Measurements from ENCODE around the gene IRAK1.

The IRAK1 gene

DNA sequence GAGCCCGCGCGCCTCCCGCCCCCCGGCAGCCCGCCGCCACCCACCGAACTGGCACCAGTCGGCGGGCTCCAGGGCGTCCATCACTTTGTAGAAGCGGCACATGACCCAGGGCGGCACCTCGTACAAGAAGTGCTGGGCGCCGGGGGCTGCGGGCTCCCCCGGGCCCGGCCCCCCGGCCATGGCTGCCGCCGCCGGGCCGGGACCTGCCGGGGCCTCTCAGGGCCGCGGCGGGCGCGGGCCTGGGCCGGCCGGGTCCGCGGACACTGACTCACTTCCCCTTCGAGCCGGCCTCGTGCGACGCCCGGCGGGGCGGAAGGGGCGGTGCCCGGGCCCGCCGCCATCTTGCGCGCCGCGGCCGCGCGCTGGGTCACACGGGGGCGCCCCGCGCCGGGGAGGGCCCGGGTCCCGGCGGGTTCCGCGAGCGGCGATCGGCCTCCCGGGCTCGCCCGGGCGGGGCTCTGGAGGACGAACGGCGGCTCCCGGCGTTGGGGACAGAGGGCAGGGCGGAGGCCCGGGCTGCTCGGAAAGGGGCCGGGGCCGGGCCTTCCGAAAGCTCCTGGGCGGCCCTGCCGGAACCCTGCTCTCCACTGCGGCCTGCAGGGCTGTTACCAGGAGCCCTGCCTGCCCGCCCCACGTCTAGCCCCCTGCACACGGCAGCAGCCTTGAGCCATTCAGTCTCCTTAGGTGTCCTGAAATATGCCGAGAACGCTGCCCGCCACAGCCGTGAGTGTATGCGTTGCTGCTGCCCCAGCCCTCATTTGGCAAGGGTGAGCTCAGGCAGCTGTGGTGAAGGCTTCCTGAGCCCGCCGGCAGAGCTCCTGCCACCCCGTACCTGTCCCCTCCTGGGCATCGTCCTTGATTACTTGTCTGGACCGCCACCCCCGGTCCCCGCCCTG is at the start of gene IRAK1 (continued):
- TF ChIP-seq, protein P1, sequence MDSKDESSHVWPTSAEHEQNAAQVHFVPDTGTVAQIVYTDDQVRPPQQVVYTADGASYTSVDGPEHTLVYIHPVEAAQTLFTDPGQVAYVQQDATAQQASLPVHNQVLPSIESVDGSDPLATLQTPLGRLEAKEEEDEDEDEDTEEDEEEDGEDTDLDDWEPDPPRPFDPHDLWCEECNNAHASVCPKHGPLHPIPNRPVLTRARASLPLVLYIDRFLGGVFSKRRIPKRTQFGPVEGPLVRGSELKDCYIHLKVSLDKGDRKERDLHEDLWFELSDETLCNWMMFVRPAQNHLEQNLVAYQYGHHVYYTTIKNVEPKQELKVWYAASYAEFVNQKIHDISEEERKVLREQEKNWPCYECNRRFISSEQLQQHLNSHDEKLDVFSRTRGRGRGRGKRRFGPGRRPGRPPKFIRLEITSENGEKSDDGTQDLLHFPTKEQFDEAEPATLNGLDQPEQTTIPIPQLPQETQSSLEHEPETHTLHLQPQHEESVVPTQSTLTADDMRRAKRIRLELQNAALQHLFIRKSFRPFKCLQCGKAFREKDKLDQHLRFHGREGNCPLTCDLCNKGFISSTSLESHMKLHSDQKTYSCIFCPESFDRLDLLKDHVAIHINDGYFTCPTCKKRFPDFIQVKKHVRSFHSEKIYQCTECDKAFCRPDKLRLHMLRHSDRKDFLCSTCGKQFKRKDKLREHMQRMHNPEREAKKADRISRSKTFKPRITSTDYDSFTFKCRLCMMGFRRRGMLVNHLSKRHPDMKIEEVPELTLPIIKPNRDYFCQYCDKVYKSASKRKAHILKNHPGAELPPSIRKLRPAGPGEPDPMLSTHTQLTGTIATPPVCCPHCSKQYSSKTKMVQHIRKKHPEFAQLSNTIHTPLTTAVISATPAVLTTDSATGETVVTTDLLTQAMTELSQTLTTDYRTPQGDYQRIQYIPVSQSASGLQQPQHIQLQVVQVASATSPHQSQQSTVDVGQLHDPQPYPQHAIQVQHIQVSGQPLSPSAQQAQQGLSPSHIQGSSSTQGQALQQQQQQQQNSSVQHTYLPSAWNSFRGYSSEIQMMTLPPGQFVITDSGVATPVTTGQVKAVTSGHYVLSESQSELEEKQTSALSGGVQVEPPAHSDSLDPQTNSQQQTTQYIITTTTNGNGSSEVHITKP (tag by site-specific recombination; IDR thresholded peaks at IDR 0.05) = 0 out of 2 replicates have a peak, but pooled peaks have one; percentile 1
- no peak for TF ChIP-seq ZNF133 (tag by site-specific recombination; IDR thresholded peaks at IDR 0.05)
- TF ChIP-seq SP7 (tag by site-specific recombination; IDR thresholded peaks at IDR 0.05) = 0 out of 2 replicates have a peak, but pooled peaks have one; percentile 18
- TF ChIP-seq ZNF239 (tag by site-specific recombination; IDR thresholded peaks at IDR 0.05) = no peak
- TF ChIP-seq ZNF707 (tag by site-specific recombination; IDR thresholded peaks at IDR 0.05) = no peak
- TF ChIP-seq TRIM28 (IDR thresholded peaks at IDR 0.05; ENCODE audit: borderline replicate concordance, low read length) = no peak
- TF ChIP-seq ZNF501 (tag by site-specific recombination; IDR thresholded peaks at IDR 0.05) = 0 out of 2 replicates have a peak, but pooled peaks have one; percentile 29
- no peak for TF ChIP-seq ZNF664 (tag by site-specific recombination; IDR thresholded peaks at IDR 0.05)
- TF ChIP-seq BCL11B (tag by site-specific recombination; IDR thresholded peaks at IDR 0.05; ENCODE audit: low read depth) = no peak
- no peak for TF ChIP-seq ZNF112 (tag by site-specific recombination; IDR thresholded peaks at IDR 0.05)
- TF ChIP-seq HOXD13 (CRISPR knock-in tag; IDR thresholded peaks at IDR 0.05; ENCODE audit: borderline replicate concordance) = no peak
- TF ChIP-seq GFI1B (tag by site-specific recombination; IDR thresholded peaks at IDR 0.05) = no peak
- peak; percentile 29; the same call in 1 of the 2 replicates for TF ChIP-seq ZEB2 (tag by site-specific recombination; IDR thresholded peaks at IDR 0.05)
- TF ChIP-seq, protein P2, sequence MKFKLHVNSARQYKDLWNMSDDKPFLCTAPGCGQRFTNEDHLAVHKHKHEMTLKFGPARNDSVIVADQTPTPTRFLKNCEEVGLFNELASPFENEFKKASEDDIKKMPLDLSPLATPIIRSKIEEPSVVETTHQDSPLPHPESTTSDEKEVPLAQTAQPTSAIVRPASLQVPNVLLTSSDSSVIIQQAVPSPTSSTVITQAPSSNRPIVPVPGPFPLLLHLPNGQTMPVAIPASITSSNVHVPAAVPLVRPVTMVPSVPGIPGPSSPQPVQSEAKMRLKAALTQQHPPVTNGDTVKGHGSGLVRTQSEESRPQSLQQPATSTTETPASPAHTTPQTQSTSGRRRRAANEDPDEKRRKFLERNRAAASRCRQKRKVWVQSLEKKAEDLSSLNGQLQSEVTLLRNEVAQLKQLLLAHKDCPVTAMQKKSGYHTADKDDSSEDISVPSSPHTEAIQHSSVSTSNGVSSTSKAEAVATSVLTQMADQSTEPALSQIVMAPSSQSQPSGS (tag by site-specific recombination; IDR thresholded peaks at IDR 0.05; ENCODE audit: low read depth) = no peak
- no peak for TF ChIP-seq ZNF214 (tag by site-specific recombination; IDR thresholded peaks at IDR 0.05; ENCODE audit: borderline replicate concordance)
- TF ChIP-seq, protein P3, sequence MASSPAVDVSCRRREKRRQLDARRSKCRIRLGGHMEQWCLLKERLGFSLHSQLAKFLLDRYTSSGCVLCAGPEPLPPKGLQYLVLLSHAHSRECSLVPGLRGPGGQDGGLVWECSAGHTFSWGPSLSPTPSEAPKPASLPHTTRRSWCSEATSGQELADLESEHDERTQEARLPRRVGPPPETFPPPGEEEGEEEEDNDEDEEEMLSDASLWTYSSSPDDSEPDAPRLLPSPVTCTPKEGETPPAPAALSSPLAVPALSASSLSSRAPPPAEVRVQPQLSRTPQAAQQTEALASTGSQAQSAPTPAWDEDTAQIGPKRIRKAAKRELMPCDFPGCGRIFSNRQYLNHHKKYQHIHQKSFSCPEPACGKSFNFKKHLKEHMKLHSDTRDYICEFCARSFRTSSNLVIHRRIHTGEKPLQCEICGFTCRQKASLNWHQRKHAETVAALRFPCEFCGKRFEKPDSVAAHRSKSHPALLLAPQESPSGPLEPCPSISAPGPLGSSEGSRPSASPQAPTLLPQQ (tag by site-specific recombination; IDR thresholded peaks at IDR 0.05) = 0 out of 2 replicates have a peak, but pooled peaks have one; percentile 20
- no peak for TF ChIP-seq SP3 (tag by site-specific recombination; IDR thresholded peaks at IDR 0.05)
- TF ChIP-seq GLIS2 (tag by site-specific recombination; IDR thresholded peaks at IDR 0.05) = peak; percentile 76
- TF ChIP-seq ZNF2 (tag by site-specific recombination; IDR thresholded peaks at IDR 0.05) = peak; percentile 31; the same call in 1 of the 2 replicates
- peak; percentile 97 for TF ChIP-seq ZNF335 (tag by site-specific recombination; conservative IDR thresholded peaks at IDR 0.05)
- peak; percentile 53; the same call in 1 of the 2 replicates for TF ChIP-seq ZBTB8A (tag by site-specific recombination; IDR thresholded peaks at IDR 0.05)
- peak; percentile 56; the same call in 1 of the 2 replicates for TF ChIP-seq ZXDB (tag by site-specific recombination; IDR thresholded peaks at IDR 0.05)
- TF ChIP-seq ZNF37A (tag by site-specific recombination; IDR thresholded peaks at IDR 0.05) = no peak
- TF ChIP-seq, protein P4, sequence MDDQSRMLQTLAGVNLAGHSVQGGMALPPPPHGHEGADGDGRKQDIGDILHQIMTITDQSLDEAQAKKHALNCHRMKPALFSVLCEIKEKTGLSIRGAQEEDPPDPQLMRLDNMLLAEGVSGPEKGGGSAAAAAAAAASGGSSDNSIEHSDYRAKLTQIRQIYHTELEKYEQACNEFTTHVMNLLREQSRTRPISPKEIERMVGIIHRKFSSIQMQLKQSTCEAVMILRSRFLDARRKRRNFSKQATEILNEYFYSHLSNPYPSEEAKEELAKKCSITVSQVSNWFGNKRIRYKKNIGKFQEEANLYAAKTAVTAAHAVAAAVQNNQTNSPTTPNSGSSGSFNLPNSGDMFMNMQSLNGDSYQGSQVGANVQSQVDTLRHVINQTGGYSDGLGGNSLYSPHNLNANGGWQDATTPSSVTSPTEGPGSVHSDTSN (CRISPR knock-in tag; IDR thresholded peaks at IDR 0.05) = no peak
- no peak for TF ChIP-seq ZBTB21 (tag by site-specific recombination; IDR thresholded peaks at IDR 0.05)
- TF ChIP-seq IKZF3 (tag by site-specific recombination; IDR thresholded peaks at IDR 0.05) = no peak
- TF ChIP-seq OVOL3 (tag by site-specific recombination; IDR thresholded peaks at IDR 0.05) = no peak
- no peak for TF ChIP-seq KLF1 (tag by site-specific recombination; IDR thresholded peaks at IDR 0.05)
- no peak for TF ChIP-seq ZNF138 (tag by site-specific recombination; IDR thresholded peaks at IDR 0.05; ENCODE audit: borderline replicate concordance)
- TF ChIP-seq ZSCAN23 (tag by site-specific recombination; IDR thresholded peaks at IDR 0.05) = no peak
- no peak for TF ChIP-seq ZNF423 (tag by site-specific recombination; IDR thresholded peaks at IDR 0.05)
- no peak for TF ChIP-seq SCRT1 (tag by site-specific recombination; IDR thresholded peaks at IDR 0.05; ENCODE audit: borderline replicate concordance)
- peak; percentile 83 for TF ChIP-seq ZBTB20 (tag by site-specific recombination; IDR thresholded peaks at IDR 0.05)
- 0 out of 2 replicates have a peak, but pooled peaks have one; percentile 34 for TF ChIP-seq ZNF561 (tag by site-specific recombination; IDR thresholded peaks at IDR 0.05; ENCODE audit: borderline replicate concordance)
